Lower leg skin (tissue), 3 donors: Measurements from ENCODE around the gene TMEM45B.
"Not testable (repeated sequence)": the region's sequence is repeated elsewhere in the genome, so short reads cannot be mapped to it uniquely, and the experiment has no call there.

Experiments
- POLR2A ChIP-seq, 2 donors: fragments of 450-650 bp; IDR thresholded peaks; one replicate each; pipeline ENCODE4 v1.6.1; 2016 to 2017; ENCODE audit warnings: antibody characterized with exemption in 2 of 2, mild to moderate bottlenecking in 1 of 2, moderate library complexity in 1 of 2
- TF ChIP-seq, protein P1 (sequence below), 3 donors: fragments of 450-650 bp; IDR thresholded peaks; one replicate each; pipeline ENCODE4 v1.5.1; 2016; ENCODE audit warnings: antibody characterized with exemption in 3 of 3, mild to moderate bottlenecking in 3 of 3, moderate library complexity in 2 of 3

DNA sequence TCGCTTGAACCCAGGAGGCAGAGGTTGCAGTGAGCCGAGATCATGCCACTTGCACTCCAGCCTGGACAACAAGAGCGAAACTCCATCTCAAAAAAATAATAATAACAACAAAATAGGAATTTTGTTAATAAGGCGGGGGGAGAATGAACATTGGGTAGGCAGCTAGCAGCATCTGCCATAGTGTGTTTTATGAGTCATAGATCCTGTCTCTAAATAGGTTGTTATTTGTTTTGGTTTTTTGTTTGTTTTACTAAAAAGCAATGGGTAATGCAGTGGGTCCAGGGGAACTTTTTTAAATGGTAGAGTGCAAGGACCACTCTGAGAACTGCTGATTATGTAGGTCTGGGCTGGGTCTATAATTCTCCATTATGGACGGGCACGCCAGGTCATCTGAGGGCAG is 4.6 kb downstream of the TMEM45B start:
- not testable (repeated sequence) for TF ChIP-seq POLR2A (IDR thresholded peaks at IDR 0.05)
- TF ChIP-seq, protein P1, sequence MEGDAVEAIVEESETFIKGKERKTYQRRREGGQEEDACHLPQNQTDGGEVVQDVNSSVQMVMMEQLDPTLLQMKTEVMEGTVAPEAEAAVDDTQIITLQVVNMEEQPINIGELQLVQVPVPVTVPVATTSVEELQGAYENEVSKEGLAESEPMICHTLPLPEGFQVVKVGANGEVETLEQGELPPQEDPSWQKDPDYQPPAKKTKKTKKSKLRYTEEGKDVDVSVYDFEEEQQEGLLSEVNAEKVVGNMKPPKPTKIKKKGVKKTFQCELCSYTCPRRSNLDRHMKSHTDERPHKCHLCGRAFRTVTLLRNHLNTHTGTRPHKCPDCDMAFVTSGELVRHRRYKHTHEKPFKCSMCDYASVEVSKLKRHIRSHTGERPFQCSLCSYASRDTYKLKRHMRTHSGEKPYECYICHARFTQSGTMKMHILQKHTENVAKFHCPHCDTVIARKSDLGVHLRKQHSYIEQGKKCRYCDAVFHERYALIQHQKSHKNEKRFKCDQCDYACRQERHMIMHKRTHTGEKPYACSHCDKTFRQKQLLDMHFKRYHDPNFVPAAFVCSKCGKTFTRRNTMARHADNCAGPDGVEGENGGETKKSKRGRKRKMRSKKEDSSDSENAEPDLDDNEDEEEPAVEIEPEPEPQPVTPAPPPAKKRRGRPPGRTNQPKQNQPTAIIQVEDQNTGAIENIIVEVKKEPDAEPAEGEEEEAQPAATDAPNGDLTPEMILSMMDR (IDR thresholded peaks at IDR 0.05): not testable (repeated sequence)
